Stimulated activated CD8-positive, alpha-beta memory T cell treated with anti-CD3 and anti-CD28 coated beads, Interleukin-4, amount 100 ng/mL, for 24 hours (primary cell): ENCODE data around the gene CHRNA10.

ENCODE experiments used
- DNase-seq: peaks from one replicate; pipeline ENCODE4 v3.0.0-alpha.2; 2020; ENCODE audit warnings: low read depth

CHRNA10 gene

GRCh38 chr11:3671334-3672254 lies at the start of gene CHRNA10:
CHRNA10 (minus strand) TSS chr11:3671384; CDS start chr11:3671312, 72 bp downstream.
- no peak for DNase-seq

- no peak for DNase-seq
Measured at GRCh38 chr11:3712274-3712673, 41.1 kb upstream of the CHRNA10 start.

- no peak for DNase-seq
Measured at GRCh38 chr11:3710485-3711259, 39.5 kb upstream of the CHRNA10 start.

- no peak for DNase-seq
Measured at GRCh38 chr11:3709977-3710376, 38.8 kb upstream of the CHRNA10 start.

GRCh38 chr11:3707176-3707575 lies 36.0 kb upstream of the CHRNA10 start:
- no peak for DNase-seq

- no peak for DNase-seq
Measured at GRCh38 chr11:3703383-3703782, 32.2 kb upstream of the CHRNA10 start.

GRCh38 chr11:3700910-3701309 lies 29.7 kb upstream of the CHRNA10 start:
- DNase-seq: no peak

GRCh38 chr11:3700410-3700809 lies 29.2 kb upstream of the CHRNA10 start:
- DNase-seq: no peak

GRCh38 chr11:3686751-3687150 lies 15.6 kb upstream of the CHRNA10 start:
- DNase-seq: no peak

GRCh38 chr11:3685923-3686322 lies 14.7 kb upstream of the CHRNA10 start:
- DNase-seq: no peak

GRCh38 chr11:3684819-3685172 lies 13.6 kb upstream of the CHRNA10 start:
- no peak for DNase-seq

- DNase-seq: no peak
Measured at GRCh38 chr11:3684129-3684818, 13.1 kb upstream of the CHRNA10 start.

- no peak for DNase-seq
Measured at GRCh38 chr11:3683039-3683438, 11.9 kb upstream of the CHRNA10 start.

GRCh38 chr11:3679077-3679476 lies 7.9 kb upstream of the CHRNA10 start:
- no peak for DNase-seq

- DNase-seq: no peak
Measured at GRCh38 chr11:3675971-3676370, 4.8 kb upstream of the CHRNA10 start.

GRCh38 chr11:3674189-3674588 lies 3.0 kb upstream of the CHRNA10 start:
- no peak for DNase-seq

- DNase-seq: no peak
Measured at GRCh38 chr11:3669742-3670183, 1.4 kb downstream of the CHRNA10 start.

GRCh38 chr11:3669128-3669527 lies 2.1 kb downstream of the CHRNA10 start:
- DNase-seq: no peak

- DNase-seq: no peak
Measured at GRCh38 chr11:3667149-3668035, 3.8 kb downstream of the CHRNA10 start.

GRCh38 chr11:3666023-3666530 lies 5.1 kb downstream of the CHRNA10 start:
- DNase-seq: no peak

- no peak for DNase-seq
Measured at GRCh38 chr11:3665336-3666022, 5.7 kb downstream of the CHRNA10 start.
